WERI-Rb-1 (cell line): ENCODE results near the gene TAS2R39.

Experiments
- DNase-seq: peaks from one replicate; pipeline ENCODE4 v3.0.0-alpha.2; 2020
- H3K27ac ChIP-seq: fragments of 250-450 bp; sonication (Bioruptor Pico); 2 replicates; pipeline ENCODE4 v1.5.1; 2020; ENCODE audit warnings: mild to moderate bottlenecking, moderate library complexity
- H3K27me3 ChIP-seq: fragments of 250-450 bp; sonication (Bioruptor Pico); 2 replicates; pipeline ENCODE4 v1.5.1; 2021; ENCODE audit warnings: mild to moderate bottlenecking, low read depth, moderate library complexity; ENCODE audit not compliant: insufficient read depth, severe bottlenecking
- H3K36me3 ChIP-seq: fragments of 250-450 bp; sonication (Bioruptor Pico); 2 replicates; pipeline ENCODE4 v1.5.1; 2020; ENCODE audit warnings: mild to moderate bottlenecking, moderate library complexity
- H3K4me3 ChIP-seq: 2 replicates; pipeline ENCODE4 v1.5.1; 2011; ENCODE audit warnings: low read depth, mild to moderate bottlenecking, control low read depth, low read length
- H3K9me3 ChIP-seq: fragments of 250-450 bp; sonication (Bioruptor Pico); 2 replicates; pipeline ENCODE4 v1.5.1; 2021; ENCODE audit warnings: mild to moderate bottlenecking, moderate library complexity; ENCODE audit not compliant: severe bottlenecking
- CTCF ChIP-seq: IDR thresholded peaks from 2 replicates; pipeline ENCODE4 v1.5.1; 2011; ENCODE audit warnings: low read depth, mild to moderate bottlenecking, control low read depth, inconsistent platforms, low read length

Gene TAS2R39

GRCh38 chr7:143188994-143189393 lies 5.8 kb downstream of the TAS2R39 start:
- Histone ChIP-seq H3K27me3 (no peaks in the 10 kb centered on the region), H3K9me3 (no peaks in the 10 kb centered on the region), H3K4me3 (no peak overlapping the region), H3K36me3 (no peaks in the 10 kb centered on the region), H3K27ac (no peak overlapping the region)
- no peak for TF ChIP-seq CTCF
- DNase-seq: no peak

- H3K27ac ChIP-seq: no peak overlapping the region
- no peak overlapping the region for H3K4me3 ChIP-seq
- TF ChIP-seq CTCF: no peak
- H3K27me3 ChIP-seq: no peaks in the 10 kb centered on the region
- DNase-seq: no peak
- H3K9me3 ChIP-seq: no peaks in the 10 kb centered on the region
- H3K36me3 ChIP-seq: no peaks in the 10 kb centered on the region
These were observed 10.7 kb downstream of the TAS2R39 start for GRCh38 chr7:143193880-143194279.

GRCh38 chr7:143199040-143199439 lies 15.8 kb downstream of the TAS2R39 start:
- H3K4me3 ChIP-seq: no peak overlapping the region
- DNase-seq: no peak
- no peak overlapping the region for H3K27ac ChIP-seq
- TF ChIP-seq CTCF: no peak
- H3K27me3 ChIP-seq: no peaks in the 10 kb centered on the region
- H3K36me3 ChIP-seq: no peaks in the 10 kb centered on the region
- no peaks in the 10 kb centered on the region for H3K9me3 ChIP-seq

- Histone ChIP-seq H3K27ac (no peak overlapping the region), H3K27me3 (no peaks in the 10 kb centered on the region), H3K9me3 (no peaks in the 10 kb centered on the region), H3K4me3 (no peak overlapping the region), H3K36me3 (no peaks in the 10 kb centered on the region)
- no peak for TF ChIP-seq CTCF
- no peak for DNase-seq
These were observed 18.9 kb downstream of the TAS2R39 start for GRCh38 chr7:143202161-143202560.

GRCh38 chr7:143203386-143203785 lies 20.2 kb downstream of the TAS2R39 start:
- Histone ChIP-seq H3K27ac (no peak overlapping the region), H3K9me3 (no peaks in the 10 kb centered on the region), H3K36me3 (no peaks in the 10 kb centered on the region), H3K4me3 (no peak overlapping the region), H3K27me3 (no peaks in the 10 kb centered on the region)
- DNase-seq: no peak
- no peak for TF ChIP-seq CTCF

GRCh38 chr7:143205560-143206293 lies 22.5 kb downstream of the TAS2R39 start:
- Histone ChIP-seq H3K36me3 (no peaks in the 10 kb centered on the region), H3K9me3 (no peaks in the 10 kb centered on the region), H3K27me3 (no peaks in the 10 kb centered on the region), H3K27ac (no peak overlapping the region), H3K4me3 (no peak overlapping the region)
- no peak for DNase-seq
- TF ChIP-seq CTCF: no peak
